ENCODE measurements around the gene LRMDA. TPM values are rescaled to one million over a fixed set of nuclear protein-coding genes. Genes with fewer than 3 reads are reported as not detected.

The LRMDA gene
- total RNA-seq, 1 donor from 2014 or later: not detected

GRCh38 chr10:76416642-76417041 is 985.2 kb downstream of the LRMDA start:
- Mint-ChIP-seq H3K27ac (no peak overlapping the region), H3K36me3 (ENCODE audit: low read depth) (no peaks in the 10 kb centered on the region), H3K4me1 (ENCODE audit: low read depth) (no peaks in the 10 kb centered on the region), H3K27me3 (ENCODE audit: low read depth) (no peaks in the 10 kb centered on the region), H3K4me3 (ENCODE audit: low read depth) (no peak overlapping the region), H3K9me3 (no peaks in the 10 kb centered on the region)
- DNase-seq (ENCODE audit: low spot score): no peak
- intact Hi-C loops (cut with micrococcal nuclease): no loop called here

DNA sequence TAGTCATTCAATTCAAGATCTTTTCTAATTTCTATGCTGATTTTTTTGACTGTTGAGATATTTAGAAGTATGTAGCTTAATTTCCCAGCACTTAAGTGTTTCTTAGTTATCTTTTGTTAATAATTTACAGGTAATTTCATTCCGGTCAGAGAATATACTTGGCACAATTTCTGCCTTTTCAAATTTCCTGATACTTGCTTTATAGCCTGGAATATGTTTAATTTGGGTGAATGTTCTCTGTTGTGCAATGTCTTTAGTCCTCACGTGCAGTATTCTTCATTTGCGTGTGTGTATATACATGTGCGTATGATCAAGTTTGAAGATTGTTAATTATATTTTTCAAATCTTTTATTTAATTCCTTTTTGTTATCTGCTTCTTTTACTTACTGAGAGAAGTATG is 989.3 kb downstream of the LRMDA start:
- Mint-ChIP-seq H3K4me3 (ENCODE audit: low read depth) (no peak overlapping the region), H3K9me3 (no peaks in the 10 kb centered on the region), H3K27me3 (ENCODE audit: low read depth) (no peaks in the 10 kb centered on the region), H3K36me3 (ENCODE audit: low read depth) (no peaks in the 10 kb centered on the region), H3K4me1 (ENCODE audit: low read depth) (no peaks in the 10 kb centered on the region), H3K27ac (no peak overlapping the region)
- intact Hi-C loops (cut with micrococcal nuclease): no loop called here
- DNase-seq (ENCODE audit: low spot score): no peak

DNA sequence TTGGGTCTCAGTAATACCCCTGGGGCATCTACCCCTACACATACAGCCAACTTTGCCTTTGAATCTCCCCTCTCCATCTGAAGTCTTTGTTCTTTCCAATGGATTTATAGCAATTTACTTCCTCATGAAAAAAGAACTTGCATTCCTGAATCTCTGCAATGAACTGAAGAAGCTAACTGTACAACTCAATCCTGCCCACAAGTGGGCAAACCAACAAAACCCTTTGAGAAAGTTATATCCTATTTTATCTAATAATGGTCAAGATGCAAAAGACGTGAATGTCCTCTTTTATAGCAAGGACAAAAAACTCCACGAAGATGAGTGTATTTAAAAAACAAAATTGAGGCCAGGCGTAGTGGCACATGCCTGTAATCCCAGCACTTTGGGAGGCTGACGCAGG is 991.3 kb downstream of the LRMDA start:
- Mint-ChIP-seq H3K27ac (no peak overlapping the region), H3K4me1 (ENCODE audit: low read depth) (no peaks in the 10 kb centered on the region), H3K9me3 (no peaks in the 10 kb centered on the region), H3K27me3 (ENCODE audit: low read depth) (no peaks in the 10 kb centered on the region), H3K4me3 (ENCODE audit: low read depth) (no peak overlapping the region), H3K36me3 (ENCODE audit: low read depth) (no peaks in the 10 kb centered on the region)
- no peak for DNase-seq (ENCODE audit: low spot score)
- intact Hi-C loops (cut with micrococcal nuclease): no loop called here

GRCh38 chr10:76428551-76429367 is 997.3 kb downstream of the LRMDA start:
- no peak overlapping the region for H3K4me3 Mint-ChIP-seq (ENCODE audit: low read depth)
- H3K36me3 Mint-ChIP-seq (ENCODE audit: low read depth): no peaks in the 10 kb centered on the region
- peaks cover 7% of the 10 kb centered on the region for H3K9me3 Mint-ChIP-seq
- no peaks in the 10 kb centered on the region for H3K27me3 Mint-ChIP-seq (ENCODE audit: low read depth)
- no peaks in the 10 kb centered on the region for H3K4me1 Mint-ChIP-seq (ENCODE audit: low read depth)
- DNase-seq (ENCODE audit: low spot score): no peak
- H3K27ac Mint-ChIP-seq: no peak overlapping the region
- intact Hi-C loops (cut with micrococcal nuclease): no loop called here

- Mint-ChIP-seq H3K4me3 (ENCODE audit: low read depth) (no peak overlapping the region), H3K27ac (no peak overlapping the region), H3K36me3 (ENCODE audit: low read depth) (no peaks in the 10 kb centered on the region), H3K27me3 (ENCODE audit: low read depth) (no peaks in the 10 kb centered on the region), H3K4me1 (ENCODE audit: low read depth) (no peaks in the 10 kb centered on the region), H3K9me3 (peaks cover 7% of the 10 kb centered on the region)
- intact Hi-C loops (cut with micrococcal nuclease): no loop called here
- DNase-seq (ENCODE audit: low spot score): no peak
These were observed 998.1 kb downstream of the LRMDA start for GRCh38 chr10:76429368-76430060.

GRCh38 chr10:76430061-76430645 is 998.7 kb downstream of the LRMDA start:
- intact Hi-C loops (cut with micrococcal nuclease): no loop called here
- Mint-ChIP-seq H3K4me3 (ENCODE audit: low read depth) (no peak overlapping the region), H3K27ac (no peak overlapping the region), H3K4me1 (ENCODE audit: low read depth) (no peaks in the 10 kb centered on the region), H3K36me3 (ENCODE audit: low read depth) (no peaks in the 10 kb centered on the region), H3K27me3 (ENCODE audit: low read depth) (no peaks in the 10 kb centered on the region), H3K9me3 (peaks cover 7% of the 10 kb centered on the region)
- DNase-seq (ENCODE audit: low spot score): no peak

- H3K36me3 Mint-ChIP-seq (ENCODE audit: low read depth): no peaks in the 10 kb centered on the region
- H3K27ac Mint-ChIP-seq: no peak overlapping the region
- no peaks in the 10 kb centered on the region for H3K4me1 Mint-ChIP-seq (ENCODE audit: low read depth)
- no peak for DNase-seq (ENCODE audit: low spot score)
- no peak overlapping the region for H3K4me3 Mint-ChIP-seq (ENCODE audit: low read depth)
- peaks cover 7% of the 10 kb centered on the region for H3K9me3 Mint-ChIP-seq
- intact Hi-C loops (cut with micrococcal nuclease): no loop called here
- no peaks in the 10 kb centered on the region for H3K27me3 Mint-ChIP-seq (ENCODE audit: low read depth)
These were observed 1000.9 kb downstream of the LRMDA start for GRCh38 chr10:76432016-76433012.

GRCh38 chr10:76433161-76434005 is 1002.0 kb downstream of the LRMDA start:
- H3K9me3 Mint-ChIP-seq: peaks cover 6% of the 10 kb centered on the region
- no peak overlapping the region for H3K4me3 Mint-ChIP-seq (ENCODE audit: low read depth)
- no peaks in the 10 kb centered on the region for H3K4me1 Mint-ChIP-seq (ENCODE audit: low read depth)
- no peak for DNase-seq (ENCODE audit: low spot score)
- no peaks in the 10 kb centered on the region for H3K27me3 Mint-ChIP-seq (ENCODE audit: low read depth)
- no peaks in the 10 kb centered on the region for H3K36me3 Mint-ChIP-seq (ENCODE audit: low read depth)
- no peak overlapping the region for H3K27ac Mint-ChIP-seq
- intact Hi-C loops (cut with micrococcal nuclease): no loop called here

GRCh38 chr10:76435157-76435556 is 1003.7 kb downstream of the LRMDA start:
- H3K4me1 Mint-ChIP-seq (ENCODE audit: low read depth): no peaks in the 10 kb centered on the region
- DNase-seq (ENCODE audit: low spot score): no peak
- H3K27me3 Mint-ChIP-seq (ENCODE audit: low read depth): no peaks in the 10 kb centered on the region
- H3K9me3 Mint-ChIP-seq: no peaks in the 10 kb centered on the region
- intact Hi-C loops (cut with micrococcal nuclease): no loop called here
- no peak overlapping the region for H3K4me3 Mint-ChIP-seq (ENCODE audit: low read depth)
- no peaks in the 10 kb centered on the region for H3K36me3 Mint-ChIP-seq (ENCODE audit: low read depth)
- H3K27ac Mint-ChIP-seq: no peak overlapping the region

DNA sequence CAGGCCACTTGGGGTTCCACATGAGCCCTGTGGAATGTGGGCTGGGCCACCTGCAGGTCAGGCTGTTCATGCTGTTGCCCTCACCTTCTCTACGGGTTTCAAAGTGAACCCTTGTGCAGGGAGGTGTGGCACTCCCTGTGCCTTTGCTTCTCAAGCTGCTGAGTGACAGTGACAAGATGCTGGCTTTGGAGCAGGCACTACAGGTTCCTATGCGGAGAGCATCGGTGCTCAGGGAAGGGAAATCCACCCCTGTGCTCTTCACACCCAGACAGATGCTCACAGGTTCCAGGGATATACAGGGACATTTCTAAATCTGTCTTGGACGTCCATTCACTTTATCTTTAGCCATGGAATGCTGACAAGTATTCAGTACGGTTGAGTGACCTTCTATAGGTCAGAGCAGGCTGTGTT is 1005.0 kb downstream of the LRMDA start:
- Mint-ChIP-seq H3K9me3 (no peaks in the 10 kb centered on the region), H3K27ac (no peak overlapping the region), H3K4me1 (ENCODE audit: low read depth) (no peaks in the 10 kb centered on the region), H3K27me3 (ENCODE audit: low read depth) (no peaks in the 10 kb centered on the region), H3K4me3 (ENCODE audit: low read depth) (no peak overlapping the region), H3K36me3 (ENCODE audit: low read depth) (no peaks in the 10 kb centered on the region)
- intact Hi-C loops (cut with micrococcal nuclease): no loop called here
- DNase-seq (ENCODE audit: low spot score): no peak

DNA sequence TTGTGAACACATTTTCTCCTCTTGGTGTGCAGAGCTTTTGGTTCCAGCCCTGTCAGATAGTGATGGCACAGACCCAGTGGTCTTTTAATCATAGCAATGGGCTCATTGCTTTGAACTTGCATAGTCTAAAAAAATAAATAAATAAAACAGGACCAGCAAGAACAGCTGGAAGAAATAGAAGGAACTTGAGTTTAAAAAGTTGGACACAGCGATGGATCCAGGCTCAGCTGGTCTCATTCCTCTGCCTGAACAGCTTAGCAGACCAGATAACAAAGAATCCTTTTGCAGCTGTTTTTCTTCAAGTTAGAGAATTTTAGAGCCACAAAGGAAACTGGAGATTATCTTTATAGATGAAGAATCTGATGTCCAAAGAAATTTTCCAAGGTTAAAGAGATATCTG is 1005.6 kb downstream of the LRMDA start:
- Mint-ChIP-seq H3K36me3 (ENCODE audit: low read depth) (no peaks in the 10 kb centered on the region), H3K27me3 (ENCODE audit: low read depth) (no peaks in the 10 kb centered on the region), H3K4me1 (ENCODE audit: low read depth) (no peaks in the 10 kb centered on the region), H3K4me3 (ENCODE audit: low read depth) (no peak overlapping the region), H3K9me3 (no peaks in the 10 kb centered on the region), H3K27ac (no peak overlapping the region)
- intact Hi-C loops (cut with micrococcal nuclease): no loop called here
- DNase-seq (ENCODE audit: low spot score): no peak

DNA sequence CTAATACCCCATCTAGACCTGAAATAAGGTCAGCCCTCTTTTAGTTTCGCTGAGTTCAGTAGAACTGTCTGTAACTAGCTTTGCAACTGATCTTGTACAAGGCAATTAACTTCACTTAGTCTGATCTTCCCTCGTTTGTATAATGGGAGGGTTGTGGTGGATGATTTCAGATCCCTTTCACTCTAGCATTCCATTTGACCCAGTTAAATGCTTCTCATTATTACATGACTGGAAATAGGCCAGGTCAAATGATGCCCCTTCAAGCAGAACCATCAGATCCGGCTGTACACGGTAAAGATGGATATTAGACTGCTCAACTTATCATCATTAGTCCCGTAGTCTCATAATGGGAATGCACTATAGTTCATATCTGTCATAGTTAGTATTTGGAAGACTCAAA is 1009.0 kb downstream of the LRMDA start:
- no peak for DNase-seq (ENCODE audit: low spot score)
- intact Hi-C loops (cut with micrococcal nuclease): no loop called here
- Mint-ChIP-seq H3K27ac (no peak overlapping the region), H3K4me1 (ENCODE audit: low read depth) (no peaks in the 10 kb centered on the region), H3K27me3 (ENCODE audit: low read depth) (no peaks in the 10 kb centered on the region), H3K9me3 (no peaks in the 10 kb centered on the region), H3K36me3 (ENCODE audit: low read depth) (no peaks in the 10 kb centered on the region), H3K4me3 (ENCODE audit: low read depth) (no peak overlapping the region)
